ENCODE data around the gene KDM2B. TPM values are rescaled to one million over a fixed set of nuclear protein-coding genes. Genes with fewer than 3 reads are reported as not detected.

The KDM2B gene
- total and polyA plus RNA-seq, 2 experiments from 2014 or later, result 59.4 to 161 TPM

- TF ChIP-seq ZNF462 (CRISPR knock-in tag; IDR thresholded peaks at IDR 0.05) (no peak), ZNF114 (CRISPR knock-in tag; IDR thresholded peaks at IDR 0.05) (no peak), CREB1 (CRISPR knock-in tag; IDR thresholded peaks at IDR 0.05; ENCODE audit: low read depth) (no peak), ETS1 (IDR thresholded peaks at IDR 0.05) (no peak)
Measured at GRCh38 chr12:121596526-121596925, 15.7 kb upstream of the KDM2B start (continued).

- H3K27ac Mint-ChIP-seq, result no peak overlapping the region
- H3K4me3 ChIP-seq, result no peak overlapping the region
- TF ChIP-seq CTCF (conservative IDR thresholded peaks at IDR 0.05; ENCODE audit: low read depth in 2 of 2) (no peak), ZNF331 (CRISPR knock-in tag; IDR thresholded peaks at IDR 0.05; ENCODE audit: low read depth) (no peak), ZNF462 (CRISPR knock-in tag; IDR thresholded peaks at IDR 0.05) (no peak)
Measured at GRCh38 chr12:121595520-121595919, 14.7 kb upstream of the KDM2B start.

More at GRCh38 chr12:121595520-121595919, 14.7 kb upstream of the KDM2B start:
- H3K36me3 ChIP-seq (ENCODE audit: insufficient read depth), result peaks cover 13% of the 10 kb centered on the region; the same call in 1 of the 2 replicates
- ATAC-seq (no peak), DNase-seq (ENCODE audit: low spot score) (no peak)
- H3F3A ChIP-seq (replicated peaks; ENCODE audit: low read depth), result 0 out of 2 replicates have a peak, but pooled peaks cover 7% of the 10 kb centered on the region
- no peak overlapping the region for H3K4me2 ChIP-seq
- H3K27me3 Mint-ChIP-seq (ENCODE audit: insufficient read depth, low read depth, poor library complexity), result peaks cover 8% of the 10 kb centered on the region
- no peak overlapping the region for H2AFZ ChIP-seq
- no peaks in the 10 kb centered on the region for H4K20me1 ChIP-seq (replicated peaks; ENCODE audit: insufficient read depth)
- peaks cover 19% of the 10 kb centered on the region for H3K4me1 Mint-ChIP-seq
- peaks cover 38% of the 10 kb centered on the region for H3K36me3 Mint-ChIP-seq (ENCODE audit: low read depth)
- H3K9me3 Mint-ChIP-seq, result no peaks in the 10 kb centered on the region
- H3K79me2 ChIP-seq (replicated peaks; ENCODE audit: insufficient read depth), result peaks cover 8% of the 10 kb centered on the region
- H3K27me3 ChIP-seq (ENCODE audit: insufficient read depth), result no peaks in the 10 kb centered on the region
- H3K9me2 ChIP-seq (ENCODE audit: insufficient read depth), result no peaks in the 10 kb centered on the region
- no peak overlapping the region; the same call in 2 of the 3 replicates for H3K4me3 Mint-ChIP-seq
- H3K4me1 ChIP-seq (ENCODE audit: insufficient read depth), result peaks cover 9% of the 10 kb centered on the region
- peak overlapping the region; percentile 59; the same call in 1 of the 2 replicates for H3K27ac ChIP-seq (ENCODE audit: low read depth)

Measured in GM23338 (cell line).